OCI-LY3 (cell line): ENCODE measurements around the gene RHBDL3.

Experiments
- H2AFZ ChIP-seq: fragments of 200-600, 300-600 bp; shearing (Covaris generic); 2 replicates; pipeline ENCODE4 v1.6.0; 2014; ENCODE audit warnings: antibody characterized with exemption, low read depth, low read length
- H3K27ac ChIP-seq: fragments of 200-600, 300-600 bp; sonication (generic); 2 replicates; pipeline ENCODE4 v1.5.1; 2014; ENCODE audit warnings: mild to moderate bottlenecking, low read length, moderate library complexity, mixed read lengths
- H3K27me3 ChIP-seq: fragments of 200-600, 300-600 bp; sonication (generic); 2 replicates; pipeline ENCODE4 v1.6.1; 2014; ENCODE audit warnings: low read depth, low read length, mixed read lengths
- H3K36me3 ChIP-seq: fragments of 200-600, 300-600 bp; sonication (generic); replicated peaks from 2 replicates; pipeline ENCODE3; 2014; ENCODE audit warnings: low read depth, low read length, mixed read lengths
- H3K4me1 ChIP-seq: fragments of 300-600, 200-600 bp; sonication (generic); 2 replicates; pipeline ENCODE4 v1.6.1; 2014; ENCODE audit warnings: low read length, mixed read lengths
- H3K4me2 ChIP-seq: fragments of 200-600, 300-600 bp; sonication (generic); 2 replicates; pipeline ENCODE4 v1.6.1; 2014; ENCODE audit warnings: low read length, mixed read lengths
- H3K4me3 ChIP-seq: fragments of 300-600, 200-600 bp; sonication (generic); 2 replicates; pipeline ENCODE4 v1.5.1; 2014; ENCODE audit warnings: antibody characterized with exemption, mild to moderate bottlenecking, low read length, moderate library complexity
- H3K79me2 ChIP-seq: fragments of 300-600, 200-600 bp; shearing (Covaris generic); 2 replicates; pipeline ENCODE4 v1.6.1; 2014; ENCODE audit warnings: mild to moderate bottlenecking, low read length, mixed read lengths
- H3K9ac ChIP-seq: fragments of 300-600, 200-600 bp; shearing (Covaris generic); 2 replicates; pipeline ENCODE4 v1.6.0; 2014; ENCODE audit warnings: mild to moderate bottlenecking, low read length, moderate library complexity
- H3K9me3 ChIP-seq: fragments of 200-600, 300-600 bp; shearing (Covaris generic); 2 replicates; pipeline ENCODE4 v1.6.1; 2014; ENCODE audit warnings: low read length, mixed read lengths; ENCODE audit not compliant: insufficient read depth
- H4K20me1 ChIP-seq: fragments of 200-600, 300-600 bp; sonication (generic); 2 replicates; pipeline ENCODE4 v1.6.1; 2016; ENCODE audit warnings: low read length, mixed read lengths; ENCODE audit not compliant: insufficient read depth
- CTCF ChIP-seq: fragments of 200-600, 300-600 bp; sonication (generic); IDR thresholded peaks from 2 replicates; pipeline ENCODE4 v1.5.1; 2014; ENCODE audit warnings: antibody characterized with exemption, low read length, low read depth
- EZH2phosphoT487 ChIP-seq: fragments of 200-600 bp; shearing (Covaris generic); IDR thresholded peaks from 2 replicates; pipeline ENCODE4 v1.6.1; 2018; ENCODE audit warnings: antibody characterized with exemption, mixed run types, low read depth

The RHBDL3 gene

GRCh38 chr17:32275060-32276042, 9.7 kb downstream of the RHBDL3 start:
- no peak overlapping the region for H3K27ac ChIP-seq
- peaks cover 31% of the 10 kb centered on the region for H3K4me1 ChIP-seq
- peak overlapping the region; percentile 10; the same call in 1 of the 2 replicates for H3K4me3 ChIP-seq
- TF ChIP-seq CTCF (no peak), EZH2phosphoT487 (no peak)
- no peaks in the 10 kb centered on the region for H3K9me3 ChIP-seq
- peaks cover 25% of the 10 kb centered on the region for H4K20me1 ChIP-seq
- peak overlapping the region; percentile 12; the same call in 1 of the 2 replicates for H3K9ac ChIP-seq
- no peaks in the 10 kb centered on the region for H3K36me3 ChIP-seq
- H2AFZ ChIP-seq = no peak overlapping the region
- peak overlapping the region; percentile 67 for H3K4me2 ChIP-seq
- peaks cover 64% of the 10 kb centered on the region for H3K27me3 ChIP-seq
- no peaks in the 10 kb centered on the region for H3K79me2 ChIP-seq

GRCh38 chr17:32276171-32276601, 10.6 kb downstream of the RHBDL3 start:
- Histone ChIP-seq H3K27ac (no peak overlapping the region), H3K79me2 (no peaks in the 10 kb centered on the region), H3K9ac (no peak overlapping the region), H4K20me1 (peaks cover 25% of the 10 kb centered on the region), H3K4me3 (peak overlapping the region; percentile 38; the same call in 1 of the 2 replicates), H3K36me3 (no peaks in the 10 kb centered on the region), H3K9me3 (no peaks in the 10 kb centered on the region), H3K4me1 (peaks cover 31% of the 10 kb centered on the region), H3K4me2 (peak overlapping the region; percentile 67), H2AFZ (no peak overlapping the region), H3K27me3 (peaks cover 60% of the 10 kb centered on the region)
- TF ChIP-seq CTCF (no peak), EZH2phosphoT487 (no peak)

GRCh38 chr17:32277284-32277683, 11.7 kb downstream of the RHBDL3 start:
- H3K4me1 ChIP-seq = peaks cover 31% of the 10 kb centered on the region
- H3K79me2 ChIP-seq = no peaks in the 10 kb centered on the region
- H3K9me3 ChIP-seq = no peaks in the 10 kb centered on the region
- 0 out of 2 replicates have a peak overlapping the region, but pooled peaks have one; percentile 4 for H3K27ac ChIP-seq
- no peak overlapping the region for H3K9ac ChIP-seq
- peak overlapping the region; percentile 62 for H3K4me2 ChIP-seq
- no peaks in the 10 kb centered on the region for H3K36me3 ChIP-seq
- H4K20me1 ChIP-seq = peaks cover 22% of the 10 kb centered on the region
- peaks cover 57% of the 10 kb centered on the region for H3K27me3 ChIP-seq
- TF ChIP-seq EZH2phosphoT487 (no peak), CTCF (no peak)
- H3K4me3 ChIP-seq = peak overlapping the region; percentile 11; the same call in 1 of the 2 replicates
- no peak overlapping the region for H2AFZ ChIP-seq

GRCh38 chr17:32278815-32279214, 13.2 kb downstream of the RHBDL3 start:
- no peak overlapping the region for H3K4me2 ChIP-seq
- no peak overlapping the region for H3K9ac ChIP-seq
- H3K27me3 ChIP-seq = peaks cover 53% of the 10 kb centered on the region
- no peak overlapping the region for H3K4me3 ChIP-seq
- peaks cover 22% of the 10 kb centered on the region for H4K20me1 ChIP-seq
- peaks cover 31% of the 10 kb centered on the region for H3K4me1 ChIP-seq
- no peaks in the 10 kb centered on the region for H3K9me3 ChIP-seq
- H3K79me2 ChIP-seq = no peaks in the 10 kb centered on the region
- H2AFZ ChIP-seq = no peak overlapping the region
- no peak overlapping the region for H3K27ac ChIP-seq
- TF ChIP-seq EZH2phosphoT487 = no peak
- no peak for TF ChIP-seq CTCF
- H3K36me3 ChIP-seq = no peaks in the 10 kb centered on the region
